Loucy (cell line): ENCODE measurements around the gene LRRC4C.

Experiments used
- H2AFZ ChIP-seq: fragments of 200-600 bp; sonication (generic); 2 replicates; pipeline ENCODE4 v1.6.0; 2016; ENCODE audit warnings: antibody characterized with exemption, mild to moderate bottlenecking, low read length, moderate library complexity
- H3F3A ChIP-seq: fragments of 200-600 bp; 2 replicates; pipeline ENCODE4 v1.6.0; 2016; ENCODE audit warnings: antibody characterized with exemption, low read depth, mild to moderate bottlenecking
- H3K27me3 ChIP-seq: fragments of 200-600 bp; sonication (generic); 2 replicates; pipeline ENCODE4 v1.6.1; 2014; ENCODE audit warnings: low read length, mild to moderate bottlenecking; ENCODE audit not compliant: insufficient read depth, poor library complexity, severe bottlenecking
- H3K36me3 ChIP-seq: fragments of 200-600 bp; sonication (generic); 2 replicates; pipeline ENCODE4 v1.6.1; 2016; ENCODE audit warnings: low read length; ENCODE audit not compliant: insufficient read depth
- H3K4me1 ChIP-seq: fragments of 200-600 bp; sonication (generic); 2 replicates; pipeline ENCODE4 v1.5.1; 2014; ENCODE audit warnings: low read length, mild to moderate bottlenecking; ENCODE audit not compliant: insufficient read depth, poor library complexity, severe bottlenecking
- H3K4me2 ChIP-seq: fragments of 200-600 bp; sonication (generic); 2 replicates; pipeline ENCODE4 v1.6.0; 2014; ENCODE audit warnings: antibody characterized with exemption, low read length, low read depth, mild to moderate bottlenecking; ENCODE audit not compliant: poor library complexity, severe bottlenecking
- H3K4me3 ChIP-seq: fragments of 200-600 bp; sonication (generic); 2 replicates; pipeline ENCODE4 v1.5.1; 2014; ENCODE audit warnings: low read length, mild to moderate bottlenecking, mixed read lengths; ENCODE audit not compliant: poor library complexity, severe bottlenecking
- H3K79me2 ChIP-seq: fragments of 200-600 bp; sonication (generic); 2 replicates; pipeline ENCODE4 v1.6.1; 2014; ENCODE audit warnings: low read length; ENCODE audit not compliant: insufficient read depth
- H3K9ac ChIP-seq: fragments of 200-600 bp; sonication (generic); 2 replicates; pipeline ENCODE4 v1.6.0; 2014; ENCODE audit warnings: mild to moderate bottlenecking, low read depth, low read length, moderate library complexity; ENCODE audit not compliant: poor library complexity, severe bottlenecking
- H3K9me2 ChIP-seq: fragments of 200-600 bp; sonication (generic); replicated peaks from 2 replicates; pipeline ENCODE4 v1.6.1; 2016; ENCODE audit warnings: low read depth, low read length, mixed read lengths
- H3K9me3 ChIP-seq: fragments of 200-600 bp; sonication (generic); 2 replicates; pipeline ENCODE4 v1.6.1; 2014; ENCODE audit warnings: mild to moderate bottlenecking, antibody characterized with exemption, low read length, low read depth; ENCODE audit not compliant: insufficient read depth
- H4K20me1 ChIP-seq: fragments of 200-600 bp; sonication (generic); 2 replicates; pipeline ENCODE4 v1.6.0; 2014; ENCODE audit warnings: antibody characterized with exemption, low read length, mild to moderate bottlenecking; ENCODE audit not compliant: insufficient read depth, poor library complexity, severe bottlenecking
- CTCF ChIP-seq: fragments of 200-600 bp; sonication (generic); conservative IDR thresholded peaks from 2 replicates; pipeline ENCODE4 v1.5.1; 2014; ENCODE audit warnings: mild to moderate bottlenecking, antibody characterized with exemption, low read length
- EZH2phosphoT487 ChIP-seq: fragments of 200-600 bp; IDR thresholded peaks from 2 replicates; pipeline ENCODE4 v1.6.1; 2018; ENCODE audit warnings: antibody characterized with exemption, mild to moderate bottlenecking, moderate library complexity, borderline replicate concordance

LRRC4C gene

GRCh38 chr11:40274017-40274416 is 1185.4 kb downstream of the LRRC4C start:
- Histone ChIP-seq H2AFZ (no peak overlapping the region), H3F3A (no peaks in the 10 kb centered on the region), H3K4me3 (no peak overlapping the region), H4K20me1 (no peaks in the 10 kb centered on the region), H3K9ac (no peak overlapping the region), H3K9me3 (no peaks in the 10 kb centered on the region), H3K79me2 (no peaks in the 10 kb centered on the region), H3K9me2 (no peaks in the 10 kb centered on the region), H3K4me1 (no peaks in the 10 kb centered on the region), H3K27me3 (no peaks in the 10 kb centered on the region), H3K4me2 (no peak overlapping the region), H3K36me3 (no peaks in the 10 kb centered on the region)
- no peak for TF ChIP-seq EZH2phosphoT487
- TF ChIP-seq CTCF = no peak

GRCh38 chr11:40273192-40273732 is 1186.2 kb downstream of the LRRC4C start:
- TF ChIP-seq EZH2phosphoT487 (no peak), CTCF (no peak)
- Histone ChIP-seq H3K27me3 (no peaks in the 10 kb centered on the region), H3K9me3 (no peaks in the 10 kb centered on the region), H3K9ac (no peak overlapping the region), H3K79me2 (no peaks in the 10 kb centered on the region), H3K4me1 (no peaks in the 10 kb centered on the region), H3K9me2 (no peaks in the 10 kb centered on the region), H3K4me3 (no peak overlapping the region), H4K20me1 (no peaks in the 10 kb centered on the region), H3K4me2 (no peak overlapping the region), H2AFZ (no peak overlapping the region), H3K36me3 (no peaks in the 10 kb centered on the region), H3F3A (no peaks in the 10 kb centered on the region)

GRCh38 chr11:40271361-40271760 is 1188.1 kb downstream of the LRRC4C start:
- Histone ChIP-seq H3K79me2 (no peaks in the 10 kb centered on the region), H3K4me1 (no peaks in the 10 kb centered on the region), H3K9ac (no peak overlapping the region), H3K36me3 (no peaks in the 10 kb centered on the region), H4K20me1 (no peaks in the 10 kb centered on the region), H3K9me2 (no peaks in the 10 kb centered on the region), H2AFZ (no peak overlapping the region), H3K9me3 (no peaks in the 10 kb centered on the region), H3K4me3 (no peak overlapping the region), H3K27me3 (no peaks in the 10 kb centered on the region), H3F3A (no peaks in the 10 kb centered on the region), H3K4me2 (no peak overlapping the region)
- TF ChIP-seq CTCF = no peak
- TF ChIP-seq EZH2phosphoT487 = no peak
